Measurements from ENCODE around the gene ARSB. TPM values are rescaled to one million over a fixed set of nuclear protein-coding genes. Genes with fewer than 3 reads are reported as not detected.

Gene ARSB
- total and polyA plus RNA-seq, 10 of the 15 experiments (the other 5 are each of a cell fraction or from before 2014, with no cell fraction given), result 1.2 to 8.2 (median 6.1) TPM

- TF ChIP-seq ZBTB40 (IDR thresholded peaks at IDR 0.05; ENCODE audit: borderline replicate concordance) (peak; percentile 82; the same call in 1 of the 2 replicates), CEBPZ (IDR thresholded peaks at IDR 0.05; ENCODE audit: low read depth, low read length) (no peak), MEF2B (IDR thresholded peaks at IDR 0.05; ENCODE audit: partially characterized antibody, poor library complexity, severe bottlenecking) (peak; percentile 81), STAT3 (IDR thresholded peaks at IDR 0.05; ENCODE audit: low read depth, low read length) (peak; percentile 69; the same call in 1 of the 2 replicates), ZNF687 (IDR thresholded peaks at IDR 0.05) (peak; percentile 10; the same call in 1 of the 2 replicates), ZBED1 (IDR thresholded peaks at IDR 0.05; ENCODE audit: borderline replicate concordance) (peak; percentile 83; the same call in 1 of the 2 replicates), RELB (IDR thresholded peaks at IDR 0.05; ENCODE audit: low read depth) (peak; percentile 95), RELA (IDR thresholded peaks at IDR 0.05; ENCODE audit: borderline replicate concordance, partially characterized antibody) (peak; percentile 94), NFYA (IDR thresholded peaks at IDR 0.05; ENCODE audit: borderline replicate concordance, low read depth, low read length) (no peak), ATF3 (IDR thresholded peaks at IDR 0.05; ENCODE audit: borderline replicate concordance, extremely low read depth, low read depth, low read length) (no peak)
These were observed 257.0 kb downstream of the ARSB start (continued) for GRCh38 chr5:78727786-78728761.

Data from GM12878 (cell line).